GM12874 (cell line): Measurements from ENCODE around the gene COL4A4.

Experiments used
- TF ChIP-seq, protein P1 (sequence below): IDR thresholded peaks from 2 replicates; pipeline ENCODE4 v1.5.1; 2011; ENCODE audit warnings: low read depth, mild to moderate bottlenecking, control low read depth, low read length, moderate library complexity; ENCODE audit not compliant: insufficient read depth

COL4A4 gene

DNA sequence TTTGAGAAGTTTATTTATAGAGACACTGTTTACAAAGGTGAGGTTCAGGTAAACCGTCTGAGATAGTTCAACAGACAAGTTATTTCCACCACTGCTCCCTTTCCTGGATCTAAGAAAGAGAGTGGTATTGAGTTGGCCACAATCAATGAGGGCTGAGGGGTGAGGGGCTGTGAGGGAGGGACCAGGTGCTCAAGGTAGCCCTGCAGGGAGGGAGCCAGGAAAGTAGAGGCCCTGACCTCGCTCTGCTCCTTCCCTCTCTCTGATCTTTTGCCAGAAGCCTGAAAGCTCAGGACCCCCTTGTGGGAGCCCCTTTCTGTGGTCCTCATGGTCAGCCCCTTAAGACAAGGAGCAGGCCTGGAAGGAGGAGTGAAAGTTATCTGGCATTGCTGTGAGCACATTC, 30.2 kb upstream of the COL4A4 start:
- TF ChIP-seq, protein P1, sequence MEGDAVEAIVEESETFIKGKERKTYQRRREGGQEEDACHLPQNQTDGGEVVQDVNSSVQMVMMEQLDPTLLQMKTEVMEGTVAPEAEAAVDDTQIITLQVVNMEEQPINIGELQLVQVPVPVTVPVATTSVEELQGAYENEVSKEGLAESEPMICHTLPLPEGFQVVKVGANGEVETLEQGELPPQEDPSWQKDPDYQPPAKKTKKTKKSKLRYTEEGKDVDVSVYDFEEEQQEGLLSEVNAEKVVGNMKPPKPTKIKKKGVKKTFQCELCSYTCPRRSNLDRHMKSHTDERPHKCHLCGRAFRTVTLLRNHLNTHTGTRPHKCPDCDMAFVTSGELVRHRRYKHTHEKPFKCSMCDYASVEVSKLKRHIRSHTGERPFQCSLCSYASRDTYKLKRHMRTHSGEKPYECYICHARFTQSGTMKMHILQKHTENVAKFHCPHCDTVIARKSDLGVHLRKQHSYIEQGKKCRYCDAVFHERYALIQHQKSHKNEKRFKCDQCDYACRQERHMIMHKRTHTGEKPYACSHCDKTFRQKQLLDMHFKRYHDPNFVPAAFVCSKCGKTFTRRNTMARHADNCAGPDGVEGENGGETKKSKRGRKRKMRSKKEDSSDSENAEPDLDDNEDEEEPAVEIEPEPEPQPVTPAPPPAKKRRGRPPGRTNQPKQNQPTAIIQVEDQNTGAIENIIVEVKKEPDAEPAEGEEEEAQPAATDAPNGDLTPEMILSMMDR: no peak

DNA sequence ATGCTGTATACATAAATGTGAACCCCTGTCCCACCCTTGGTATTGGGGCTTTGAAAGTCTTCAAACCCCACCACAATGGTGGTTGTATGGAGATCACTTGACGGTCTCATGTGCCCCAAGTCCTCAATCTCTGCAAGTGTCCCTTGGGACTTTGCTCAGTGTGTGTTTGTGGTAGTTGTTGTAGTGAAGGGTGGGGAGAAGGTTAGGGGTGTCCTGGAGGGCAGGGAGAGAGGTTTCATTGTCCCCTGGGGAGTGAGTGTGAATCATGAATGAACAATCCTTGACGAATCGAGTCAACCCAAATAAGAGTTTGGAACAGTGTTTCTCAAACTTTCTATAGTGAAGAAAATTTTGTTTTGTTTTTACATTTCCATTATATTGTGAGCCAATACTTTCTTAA, 28.5 kb upstream of the COL4A4 start:
- TF ChIP-seq, protein P1: no peak

- TF ChIP-seq, protein P1: no peak
Observed at GRCh38 chr2:227191367-227191766, 27.4 kb upstream of the COL4A4 start.

DNA sequence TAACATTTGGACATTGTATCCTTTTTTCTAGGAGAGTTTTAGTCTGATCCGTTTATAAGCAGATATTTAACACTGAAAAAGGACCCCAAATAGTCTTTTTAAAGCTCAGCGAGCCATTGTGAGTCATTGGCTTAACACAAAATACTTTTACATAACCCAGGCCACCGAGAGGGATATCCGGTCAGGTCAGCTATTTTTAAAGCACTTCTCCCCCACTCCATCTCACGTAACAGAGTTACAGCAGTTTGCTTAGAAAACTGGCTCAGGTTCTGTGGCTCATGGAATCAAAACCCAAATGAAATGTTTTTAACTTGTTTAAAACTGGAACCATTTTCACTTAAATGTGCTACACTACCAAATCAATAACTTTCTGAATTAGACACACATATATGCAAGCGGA, 24.3 kb upstream of the COL4A4 start:
- TF ChIP-seq, protein P1: no peak

GRCh38 chr2:227186751-227187150, 22.7 kb upstream of the COL4A4 start:
- TF ChIP-seq, protein P1: no peak

- TF ChIP-seq, protein P1: no peak
Observed at GRCh38 chr2:227185615-227186232, 21.7 kb upstream of the COL4A4 start.

- TF ChIP-seq, protein P1: no peak
Observed at GRCh38 chr2:227183657-227184367, 19.8 kb upstream of the COL4A4 start.
